GM18526 (cell line): ENCODE measurements around the gene GDF15.

Experiments
- POLR2A ChIP-seq: IDR thresholded peaks from 3 replicates; pipeline ENCODE4 v1.6.1; 2011; ENCODE audit not compliant: insufficient read length; ENCODE audit errors: extremely low read depth

Gene GDF15

DNA sequence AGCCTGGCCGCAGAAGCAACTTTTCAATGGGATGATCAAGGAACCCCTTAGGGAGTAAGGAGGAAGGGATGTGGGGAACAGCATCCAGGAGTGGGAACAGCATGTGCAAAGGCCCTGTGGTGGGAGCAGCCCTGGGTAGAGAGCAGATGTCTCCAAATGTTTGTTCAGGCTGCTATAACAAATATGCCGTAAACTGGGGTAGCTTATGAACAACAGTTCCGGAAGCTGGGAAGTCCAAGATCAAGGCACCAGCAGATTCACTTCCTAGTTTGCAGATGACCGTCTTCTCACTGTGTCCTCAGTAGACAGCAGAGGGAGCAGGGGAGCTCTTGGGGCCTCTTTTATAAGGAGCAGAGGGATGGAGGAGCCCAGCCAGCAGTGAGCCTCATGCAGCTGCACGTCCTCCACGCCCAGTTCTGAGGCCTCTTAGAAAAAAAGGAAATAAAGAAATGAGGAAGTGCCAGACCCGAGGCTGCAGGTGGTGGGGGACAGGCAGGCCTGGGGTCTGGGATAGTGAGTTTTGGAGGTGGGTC, 15.7 kb downstream of the GDF15 start:
- no peak for TF ChIP-seq POLR2A

GRCh38 chr19:18406749-18407148, 20.8 kb downstream of the GDF15 start:
- no peak for TF ChIP-seq POLR2A

DNA sequence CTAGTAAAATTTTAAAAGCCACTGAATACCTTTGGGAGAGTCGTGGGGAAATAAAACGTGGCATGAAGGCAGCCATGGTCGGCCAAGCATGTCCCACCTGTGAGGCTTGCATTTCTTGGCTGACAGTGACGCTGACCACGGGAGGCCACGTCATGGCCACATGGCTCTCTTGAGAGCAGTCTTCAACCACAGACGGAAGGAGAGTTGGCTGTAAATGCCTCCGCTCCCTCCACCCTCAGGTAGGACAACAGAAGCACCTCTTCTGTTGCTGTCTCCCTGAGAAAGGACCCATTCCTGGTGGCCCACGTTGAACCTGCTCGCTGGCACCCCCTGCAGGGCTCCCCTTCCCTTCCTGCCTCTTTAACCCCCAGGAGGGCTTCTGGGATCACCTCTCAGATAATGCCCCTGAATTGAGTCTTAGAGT, 22.1 kb downstream of the GDF15 start:
- TF ChIP-seq POLR2A, result no peak

GRCh38 chr19:18412610-18413239, 26.8 kb downstream of the GDF15 start:
- TF ChIP-seq POLR2A, result no peak

DNA sequence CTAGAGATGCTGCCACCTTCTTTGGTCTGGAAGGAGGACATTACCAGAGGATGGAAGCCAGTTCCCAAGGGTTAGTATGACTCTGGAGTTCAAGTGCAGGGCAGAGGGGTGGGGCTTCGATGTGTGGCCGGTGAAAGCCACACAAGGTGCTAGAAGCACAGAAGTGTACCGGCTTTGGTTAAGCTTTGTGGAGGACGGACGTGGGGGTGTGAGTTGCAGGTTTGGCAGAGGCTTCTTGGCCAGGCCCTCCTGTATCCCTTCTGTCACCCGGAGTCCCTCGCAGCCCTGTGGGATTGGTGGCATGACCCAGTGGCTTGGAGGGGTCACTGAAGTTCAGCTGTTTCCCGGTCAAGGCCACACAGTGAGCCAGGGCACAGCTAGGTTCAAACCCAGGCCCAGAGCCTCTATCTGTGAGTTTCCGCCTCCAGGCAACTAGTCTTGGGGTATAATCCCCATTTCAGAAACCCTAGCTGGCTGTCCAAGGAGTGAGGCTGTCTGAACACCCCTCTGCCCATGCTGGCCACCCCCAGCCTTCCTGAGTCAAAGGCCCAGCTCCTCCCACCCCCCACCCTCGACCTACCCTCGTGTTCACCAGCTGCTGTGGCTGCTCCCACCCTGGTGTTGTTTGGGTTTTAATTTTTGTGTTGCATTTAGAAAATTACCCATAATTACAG, 28.7 kb downstream of the GDF15 start:
- no peak for TF ChIP-seq POLR2A

- TF ChIP-seq POLR2A, result no peak
Measured at GRCh38 chr19:18415178-18415867, 29.4 kb downstream of the GDF15 start.

DNA sequence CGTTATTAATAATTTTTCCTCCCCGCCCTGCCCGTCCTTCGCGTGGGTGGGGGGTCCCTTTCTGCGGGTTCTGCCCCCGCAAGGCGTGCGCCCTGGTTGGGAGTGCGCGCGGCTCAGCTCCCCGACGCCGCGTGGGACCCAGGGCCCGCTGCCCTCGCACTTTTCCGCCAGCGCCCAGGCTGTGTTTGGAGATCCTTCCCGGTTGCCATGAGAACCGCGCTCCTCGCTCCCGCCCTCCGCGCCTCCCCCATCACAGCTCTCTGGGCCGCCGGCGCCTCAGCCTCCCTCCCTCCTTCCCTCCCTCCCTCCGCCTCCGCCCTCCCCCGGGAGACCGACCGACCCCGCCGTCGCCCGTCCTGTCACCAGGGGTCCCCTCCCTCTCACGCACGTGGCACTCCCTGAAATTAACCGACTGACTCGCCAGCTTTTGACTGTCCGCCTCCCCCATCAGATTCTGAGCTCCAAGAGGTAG, 30.9 kb downstream of the GDF15 start:
- no peak for TF ChIP-seq POLR2A

GRCh38 chr19:18417250-18418028, 31.5 kb downstream of the GDF15 start:
- TF ChIP-seq POLR2A, result peak; percentile 30

DNA sequence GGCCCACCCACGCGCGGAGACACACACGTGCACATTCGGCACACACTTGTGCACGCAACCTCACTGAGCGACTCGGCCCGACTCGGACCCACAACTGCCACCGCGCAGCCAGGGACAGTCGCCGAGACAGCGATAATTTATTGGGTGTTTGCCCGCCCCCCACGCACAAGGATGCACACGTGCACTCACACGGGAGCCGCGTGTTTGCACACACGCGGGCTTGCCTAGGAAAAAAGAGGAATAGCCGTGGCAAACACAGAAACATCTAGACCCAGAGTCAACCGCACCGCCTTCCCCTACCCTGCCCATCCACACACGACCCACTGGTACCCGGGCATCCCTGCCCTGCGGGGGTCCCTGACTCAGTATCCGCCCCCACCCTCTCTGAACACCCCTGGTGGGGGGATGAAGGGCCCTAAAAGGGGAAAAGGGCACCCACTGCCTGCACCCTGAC, 32.1 kb downstream of the GDF15 start:
- TF ChIP-seq POLR2A, result no peak

DNA sequence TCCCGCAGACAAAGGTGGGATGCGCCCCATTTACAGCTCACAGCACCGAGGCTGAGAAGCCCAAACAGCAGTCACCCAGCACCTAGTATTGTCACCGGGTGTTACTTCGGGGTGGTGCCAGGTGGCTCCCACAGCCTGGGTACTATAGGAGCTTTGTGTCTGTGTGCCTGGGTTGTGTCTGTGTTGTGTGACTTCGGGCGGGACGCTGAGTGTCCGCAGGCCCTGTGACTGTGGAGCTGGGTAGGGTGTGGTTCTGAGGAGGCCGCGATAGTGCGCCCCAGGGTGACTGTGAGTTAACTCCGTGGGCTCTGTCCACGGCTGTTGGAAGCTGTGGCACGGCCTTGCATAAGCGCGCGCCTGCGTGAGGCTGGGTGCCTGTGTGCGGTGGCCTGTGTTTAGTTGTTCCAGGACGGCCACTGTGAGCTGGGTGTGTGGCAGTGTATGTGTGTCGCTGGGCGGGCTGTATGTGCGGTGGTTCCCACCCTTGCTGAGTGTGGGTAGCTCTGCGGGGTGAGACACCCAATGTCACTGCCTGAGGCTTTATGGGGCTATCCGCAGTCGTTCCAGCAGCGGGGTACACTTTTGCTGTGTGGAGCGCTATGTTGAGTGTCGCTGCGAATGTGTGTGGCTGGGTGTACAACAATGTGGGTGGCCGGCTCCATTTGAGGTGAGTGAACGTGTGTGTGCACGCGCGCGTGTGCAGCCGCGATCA, 32.7 kb downstream of the GDF15 start:
- no peak for TF ChIP-seq POLR2A

- peak; percentile 26 for TF ChIP-seq POLR2A
Measured at GRCh38 chr19:18419195-18419698, 33.3 kb downstream of the GDF15 start, which contains the start of gene SSBP4. Gene SSBP4, plus strand, starts transcription at chr19:18419398. Its CDS starts 251 bp downstream, at chr19:18419649.

DNA sequence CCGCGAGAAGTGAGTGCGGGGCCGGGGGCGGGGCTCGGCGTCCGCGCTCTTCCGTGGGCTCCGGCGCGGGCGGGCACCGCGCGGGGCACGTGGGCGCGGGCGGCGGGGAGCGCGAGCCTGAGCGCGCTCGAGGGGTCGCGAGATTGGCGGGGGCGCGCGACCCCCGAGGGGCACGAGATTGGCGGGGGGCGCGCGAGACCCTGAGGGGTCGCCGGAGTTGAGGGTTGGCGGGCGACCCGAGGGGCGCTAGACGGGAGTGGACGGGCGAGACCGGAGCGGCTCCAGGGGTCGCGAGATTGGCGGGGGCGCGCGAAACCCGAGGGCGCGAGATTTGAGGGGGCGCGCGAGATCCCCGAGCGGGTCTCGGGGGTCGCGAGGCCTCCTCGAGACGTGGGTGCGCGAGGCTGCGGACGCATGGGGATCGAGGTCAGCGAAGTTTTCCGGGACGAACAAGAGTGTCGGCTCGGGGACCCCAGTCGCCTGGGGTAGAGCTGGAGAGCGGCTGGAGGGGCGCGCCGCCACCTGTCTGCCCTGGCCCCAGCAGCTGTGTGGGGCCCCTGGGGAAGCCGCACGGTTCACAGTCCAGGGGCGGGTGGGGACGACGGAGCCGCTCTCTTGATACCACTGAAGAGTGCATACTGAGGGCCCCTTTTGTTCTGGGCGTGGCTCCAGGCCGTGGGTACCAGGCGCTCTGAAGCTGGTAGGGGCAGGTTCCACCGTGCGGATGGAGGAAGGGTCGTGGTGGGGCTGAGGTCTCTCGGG, 33.9 kb downstream of the GDF15 start:
- no peak for TF ChIP-seq POLR2A

DNA sequence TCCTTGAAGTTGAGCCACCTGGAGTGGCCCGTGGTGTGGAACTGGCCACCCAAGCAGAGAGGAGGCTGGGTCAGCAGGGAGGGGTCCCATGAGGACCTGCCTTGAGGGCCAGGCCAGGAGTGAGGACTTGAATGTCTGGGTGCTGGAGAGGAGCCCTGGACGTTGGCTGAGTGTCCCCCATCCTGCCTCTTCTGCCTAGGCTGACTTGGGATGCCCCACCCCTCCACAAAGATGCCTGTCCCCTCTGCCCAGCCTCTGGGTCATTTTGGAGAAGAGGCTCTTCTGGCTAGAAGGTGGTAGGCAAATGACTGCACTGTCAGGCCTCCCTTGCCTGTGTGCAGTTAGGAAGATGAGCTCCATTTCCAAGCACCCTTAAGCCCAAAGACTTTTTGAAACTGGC, 35.0 kb downstream of the GDF15 start:
- no peak for TF ChIP-seq POLR2A
